GM12891 (cell line): Measurements from ENCODE around the gene SWAP70.

Experiments used
- POLR2A ChIP-seq: IDR thresholded peaks from 2 replicates; pipeline ENCODE4 v1.6.1; 2011; ENCODE audit warnings: low read depth, low read length, control low read depth
- POLR2AphosphoS5 ChIP-seq: IDR thresholded peaks from 2 replicates; pipeline ENCODE4 v1.6.1; 2011; ENCODE audit warnings: low read depth, low read length, control low read depth
- SPI1 ChIP-seq: IDR thresholded peaks from 2 replicates; pipeline ENCODE4 v1.6.1; 2011; ENCODE audit warnings: low read depth, low read length, control low read depth
- TAF1 ChIP-seq: IDR thresholded peaks from 2 replicates; pipeline ENCODE4 v1.6.1; 2011; ENCODE audit warnings: low read depth, low read length, control low read depth

- TF ChIP-seq POLR2AphosphoS5 (no peak), POLR2A (no peak), SPI1 (no peak), TAF1 (no peak)
These were observed 38.7 kb upstream of the SWAP70 start for GRCh38 chr11:9625162-9625561.
